Activated CD8-positive, alpha-beta memory T cell treated with anti-CD3 and anti-CD28 coated beads, Interleukin-2, amount 50 U/mL, for 24 hours (primary cell): ENCODE data around the gene GOLGA3.
"Not testable (repeated sequence)": the region's sequence is repeated elsewhere in the genome, so short reads cannot be mapped to it uniquely, and the experiment has no call there.

ENCODE experiments used
- DNase-seq: peaks from one replicate; pipeline ENCODE4 v3.0.0-alpha.2; 2020; ENCODE audit errors: extremely low read depth

GOLGA3 gene

DNA sequence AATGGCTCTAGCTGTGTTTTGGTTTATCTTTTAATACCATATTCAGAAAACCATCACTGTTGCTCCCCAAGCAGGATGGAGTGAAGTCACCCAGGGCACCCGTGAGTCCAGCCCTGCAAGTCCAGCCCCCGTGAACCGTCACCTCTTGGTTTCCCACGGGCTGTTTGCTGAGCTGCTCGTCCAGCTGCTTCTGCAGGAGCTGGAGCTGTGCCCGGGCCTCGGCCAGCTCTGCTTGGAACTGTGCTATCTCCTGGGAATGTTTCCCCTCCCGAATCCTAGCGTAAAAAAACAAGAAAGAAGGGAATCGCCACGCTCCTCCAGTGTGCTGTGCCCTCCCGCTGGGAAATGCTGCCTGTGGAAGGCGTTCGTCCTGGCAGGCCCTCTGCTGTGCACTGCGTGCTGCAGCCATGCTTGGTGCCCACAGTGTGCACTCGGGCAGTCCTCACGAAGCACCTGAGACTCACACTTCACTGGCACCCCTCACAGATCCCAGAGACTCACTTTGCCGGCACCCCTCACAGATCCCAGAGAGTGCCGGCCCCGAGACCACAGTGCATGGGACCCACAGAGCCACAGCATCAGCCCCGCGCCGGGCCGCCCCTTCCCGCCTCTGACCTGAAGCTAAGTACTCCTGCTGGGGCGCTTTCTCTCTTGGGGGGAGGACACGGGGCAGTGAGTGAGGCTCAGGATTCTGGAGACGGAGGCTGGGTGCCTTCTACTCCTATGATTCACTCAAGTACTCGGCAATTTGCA is 51.7 kb downstream of the GOLGA3 start:
- no peak for DNase-seq

DNA sequence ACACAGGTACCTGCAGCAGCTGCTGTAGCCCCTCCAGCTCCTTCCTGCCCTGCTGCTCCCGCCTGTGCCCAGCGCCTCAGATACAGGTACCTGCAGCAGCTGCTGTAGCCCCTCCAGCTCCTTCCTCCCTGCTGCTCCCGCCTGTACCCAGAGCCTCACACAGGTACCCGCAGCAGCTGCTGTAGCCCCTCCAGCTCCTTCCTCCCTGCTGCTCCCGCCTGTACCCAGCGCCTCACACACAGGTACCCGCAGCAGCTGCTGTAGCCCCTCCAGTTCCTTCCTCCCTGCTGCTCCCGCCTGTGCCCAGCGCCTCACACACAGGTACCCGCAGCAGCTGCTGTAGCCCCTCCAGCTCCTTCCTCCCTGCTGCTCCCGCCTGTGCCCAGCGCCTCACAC is 52.4 kb downstream of the GOLGA3 start:
- DNase-seq, result not testable (repeated sequence)

DNA sequence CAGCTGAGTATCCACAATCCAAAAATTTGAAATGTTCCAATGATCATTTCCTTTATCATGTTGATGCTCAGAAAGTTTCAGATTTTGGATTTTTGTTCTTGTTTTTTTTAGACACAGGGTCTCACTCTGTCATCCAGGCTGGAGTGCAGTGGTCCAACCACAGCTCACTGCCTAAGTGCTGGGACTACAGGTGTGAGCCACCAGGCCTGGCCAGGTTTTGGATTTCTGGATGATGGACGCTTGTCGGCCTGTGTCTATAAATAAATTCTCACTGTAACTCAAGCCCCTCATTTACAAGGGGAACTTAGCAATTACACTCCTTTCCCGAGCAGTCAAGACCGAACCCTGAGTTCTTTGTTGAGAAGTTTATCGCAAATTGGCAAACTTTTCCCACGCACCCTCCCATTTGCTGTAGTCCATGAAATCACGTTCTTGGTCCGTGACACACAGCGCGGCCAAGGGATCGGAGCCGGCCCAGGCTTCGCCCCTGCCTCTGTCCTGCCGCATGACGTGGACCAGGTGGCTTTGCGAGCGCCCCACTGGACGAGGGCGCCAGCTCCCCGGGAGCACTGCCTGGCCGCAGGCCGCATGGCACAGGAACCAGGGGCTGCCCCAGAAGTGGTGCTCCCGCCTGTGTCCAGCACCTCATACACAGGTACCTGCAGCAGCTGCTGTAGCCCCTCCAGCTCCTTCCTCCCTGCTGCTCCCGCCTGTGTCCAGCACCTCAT is 53.0 kb downstream of the GOLGA3 start:
- DNase-seq, result no peak

DNA sequence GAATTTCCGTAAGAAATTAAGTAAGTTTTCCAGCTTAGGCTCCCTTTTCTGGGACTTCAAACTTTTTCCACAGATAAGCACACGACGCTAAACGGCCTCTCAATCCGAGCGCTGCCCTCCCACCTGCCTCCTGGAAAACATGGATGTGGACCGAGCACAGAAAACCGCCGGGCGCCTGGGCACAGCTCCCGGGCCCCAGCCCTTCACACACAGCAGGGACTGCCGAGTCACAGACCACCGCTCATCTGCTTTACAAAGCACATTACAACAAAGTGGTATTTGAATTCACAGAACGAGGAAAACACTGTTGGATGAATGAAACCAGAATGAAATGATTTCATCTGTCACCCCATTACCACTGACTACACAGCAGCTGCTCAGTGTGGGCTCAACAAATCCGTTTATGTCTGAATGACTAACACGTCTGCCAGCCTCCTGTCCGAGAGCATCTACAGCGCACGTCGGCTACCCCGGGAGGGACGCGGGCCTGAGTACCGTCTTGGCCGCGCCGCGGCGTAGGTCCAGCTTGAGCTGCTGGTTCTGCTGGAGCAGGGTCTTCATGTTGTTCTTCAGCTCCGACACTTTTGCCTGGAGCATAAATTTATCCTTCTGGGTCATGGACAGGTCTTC is 53.9 kb downstream of the GOLGA3 start:
- no peak for DNase-seq

DNA sequence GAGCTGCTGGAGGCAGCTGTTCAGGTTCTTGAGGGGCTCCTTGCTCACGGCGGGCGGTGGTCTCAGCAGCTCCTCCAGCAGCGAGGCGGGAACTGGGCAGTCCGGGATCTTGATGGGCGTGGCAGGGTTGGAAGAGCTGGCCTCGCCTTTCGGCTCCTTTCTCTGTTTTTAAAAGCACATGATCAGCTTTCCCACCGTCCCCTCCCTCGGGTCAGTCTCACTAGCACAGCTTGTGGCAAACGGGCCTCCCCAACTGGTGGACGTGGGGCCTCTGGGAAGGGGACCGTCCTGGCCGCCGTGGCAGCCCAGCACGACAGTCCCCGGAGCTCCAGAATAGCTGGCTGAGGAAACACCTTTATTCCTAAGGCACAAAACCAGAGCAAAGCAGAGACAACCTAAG is 54.5 kb downstream of the GOLGA3 start:
- no peak for DNase-seq

DNA sequence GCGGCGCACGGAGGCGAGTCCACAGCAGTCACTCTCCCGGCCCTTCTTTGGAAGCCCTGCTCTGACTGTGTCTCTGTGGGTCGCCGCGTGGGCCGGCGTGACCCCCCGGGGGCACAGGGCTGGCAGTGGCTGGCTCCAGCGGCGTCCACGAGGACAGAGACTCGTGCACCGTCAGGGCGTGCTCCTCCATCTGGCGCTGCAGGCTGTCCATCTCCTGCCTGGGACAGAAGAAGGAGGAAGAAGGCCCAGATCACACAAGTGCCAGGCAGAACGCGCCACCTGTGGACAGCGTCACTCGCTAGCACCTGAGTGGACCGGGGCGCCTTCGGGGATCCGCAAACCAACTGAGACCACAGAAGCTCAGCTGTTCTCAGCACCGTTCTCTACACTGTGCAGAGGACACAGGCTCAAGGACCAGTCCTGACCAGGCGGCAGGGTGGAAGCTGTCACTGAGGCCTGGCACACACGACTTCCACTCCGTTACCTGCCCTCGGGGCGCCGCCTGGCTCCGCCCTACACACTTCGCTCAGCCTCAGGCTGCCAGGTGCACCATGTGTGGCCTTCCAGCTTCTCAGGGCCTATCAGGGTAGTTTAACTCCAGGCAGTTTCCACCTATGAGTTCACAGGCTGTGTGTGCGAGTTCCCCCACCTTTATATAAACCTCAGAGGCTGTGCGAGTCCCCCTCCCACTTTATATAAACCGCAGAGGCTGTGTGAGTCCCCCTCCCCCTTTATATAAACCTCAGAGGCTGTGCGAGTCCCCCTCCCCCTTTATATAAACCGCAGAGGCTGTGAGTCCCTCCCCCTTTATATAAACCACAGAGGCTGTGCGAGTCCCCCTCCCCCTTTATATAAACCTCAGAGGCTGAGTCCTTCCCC is 55.4 kb downstream of the GOLGA3 start:
- no peak for DNase-seq

DNA sequence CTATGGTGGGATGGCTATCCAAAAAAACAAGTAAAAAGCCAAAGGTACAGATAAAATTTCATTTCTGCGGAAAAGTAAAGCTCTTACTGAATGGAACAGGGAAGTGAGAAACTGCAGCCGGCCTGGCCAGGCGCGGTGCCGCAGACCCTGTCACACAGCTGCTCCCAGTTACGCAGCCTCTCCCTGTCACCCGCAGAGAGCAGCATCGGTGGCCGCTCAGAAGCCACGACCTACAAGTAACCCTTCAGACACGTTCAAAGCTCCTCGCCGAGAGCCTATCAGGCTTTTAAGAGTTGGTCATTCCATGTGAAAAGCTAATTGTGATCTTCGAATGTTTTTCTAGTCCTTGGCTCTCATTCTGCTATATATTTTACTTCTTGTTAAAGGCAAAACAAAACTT is 56.1 kb downstream of the GOLGA3 start:
- DNase-seq, result no peak

DNA sequence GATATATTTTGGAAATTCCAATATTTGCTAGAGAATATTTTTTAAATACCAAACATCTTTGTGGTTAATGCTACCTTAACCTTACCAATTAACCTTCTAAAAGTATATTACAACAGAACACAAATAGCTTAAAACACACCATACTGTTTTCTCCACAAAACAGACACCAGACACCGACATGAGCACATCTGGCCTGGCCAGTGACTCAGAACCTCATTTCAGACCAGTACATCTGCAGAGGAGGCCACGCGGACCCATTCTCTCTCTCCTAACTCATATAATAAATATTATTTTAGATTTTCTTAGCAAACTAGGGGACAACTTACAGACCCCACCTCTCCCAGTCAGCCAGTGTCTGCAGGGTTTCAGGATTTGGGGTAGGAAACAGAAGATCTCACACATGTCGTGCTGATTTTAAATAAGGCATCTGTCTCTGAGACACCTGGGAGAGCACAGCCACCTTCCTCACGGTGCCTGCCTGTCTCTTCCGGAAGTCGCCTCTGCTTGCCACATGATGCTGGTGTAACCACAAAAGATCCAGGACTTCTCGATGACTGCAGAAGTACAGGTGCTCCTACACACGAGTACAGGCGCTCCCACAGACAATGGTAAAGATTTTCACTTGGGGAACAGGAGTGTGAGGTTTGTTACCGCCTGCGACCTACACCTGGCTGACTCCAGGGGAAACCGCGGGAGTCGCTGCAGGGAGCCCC is 57.4 kb downstream of the GOLGA3 start:
- DNase-seq, result no peak

DNA sequence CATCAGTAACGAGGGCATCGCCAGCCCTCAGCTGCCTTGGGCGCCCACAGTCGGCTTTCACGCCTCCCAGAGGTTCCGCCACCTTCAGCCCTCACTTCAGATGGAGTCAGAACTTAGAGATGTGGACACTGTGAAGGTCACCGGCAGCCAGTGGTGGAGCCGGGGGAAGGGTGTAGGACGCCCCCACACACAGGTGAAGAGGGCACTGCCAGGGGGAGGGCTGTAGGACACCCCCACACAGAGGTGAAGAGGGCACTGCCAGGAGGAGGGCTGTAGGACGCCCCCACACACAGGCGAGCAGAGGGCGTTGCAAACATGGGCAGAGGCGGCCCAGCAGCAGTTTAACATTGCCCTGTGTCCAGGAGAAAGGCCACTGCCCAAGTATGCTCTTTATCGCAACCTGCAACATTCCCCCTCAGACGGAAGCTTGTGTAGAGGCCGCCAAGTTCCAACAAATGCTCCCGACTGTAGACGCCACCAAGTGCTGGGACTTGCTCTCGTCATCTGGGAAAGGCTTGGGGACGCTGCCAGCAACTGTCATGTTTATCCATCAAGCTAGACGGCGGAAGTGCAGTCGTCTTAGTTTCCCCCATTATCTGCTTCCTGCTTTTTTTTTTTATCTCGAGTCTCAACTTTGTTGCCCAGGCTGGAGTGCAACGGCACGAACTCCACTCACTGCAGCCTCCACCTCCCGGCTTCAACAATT is 62.1 kb downstream of the GOLGA3 start:
- no peak for DNase-seq

DNA sequence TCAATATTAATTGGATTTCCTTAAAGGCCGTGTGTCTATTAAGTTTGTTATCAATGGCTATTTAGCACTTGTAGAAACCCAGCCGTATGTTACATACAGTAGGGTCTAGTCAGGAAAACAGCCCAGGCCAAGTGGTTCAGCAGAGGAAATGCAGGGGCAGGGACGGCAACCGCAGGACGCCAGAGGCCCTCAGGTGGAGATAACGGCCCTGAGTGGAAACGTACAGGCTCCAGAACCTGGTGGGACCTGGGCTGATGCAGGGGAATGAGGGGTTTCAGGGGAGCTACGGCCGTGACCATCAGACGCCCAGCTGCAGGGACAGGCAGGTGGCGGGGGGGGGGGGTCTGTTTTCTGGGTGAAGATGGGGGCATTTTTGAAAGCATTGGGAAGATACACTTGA is 63.3 kb downstream of the GOLGA3 start:
- no peak for DNase-seq

DNA sequence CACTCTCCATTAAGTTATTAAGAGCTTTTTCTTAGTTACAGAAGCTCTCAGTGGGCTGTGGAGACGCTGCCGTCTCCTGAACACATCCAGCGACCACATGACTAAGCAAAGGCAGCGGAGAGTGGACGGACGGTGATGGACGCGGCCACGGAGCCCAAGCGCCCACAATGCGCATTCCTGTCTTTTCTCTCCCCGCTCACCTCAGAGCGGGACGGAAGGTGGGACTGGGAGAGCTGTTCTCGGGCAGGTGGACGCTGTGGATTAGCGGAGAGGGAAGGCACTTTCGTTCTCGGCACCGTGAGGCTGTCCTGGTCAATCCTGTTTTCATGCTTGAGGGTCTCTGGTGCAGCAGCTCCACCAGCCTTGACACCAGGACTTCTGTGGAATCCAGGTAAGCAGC is 64.4 kb downstream of the GOLGA3 start:
- DNase-seq, result no peak

DNA sequence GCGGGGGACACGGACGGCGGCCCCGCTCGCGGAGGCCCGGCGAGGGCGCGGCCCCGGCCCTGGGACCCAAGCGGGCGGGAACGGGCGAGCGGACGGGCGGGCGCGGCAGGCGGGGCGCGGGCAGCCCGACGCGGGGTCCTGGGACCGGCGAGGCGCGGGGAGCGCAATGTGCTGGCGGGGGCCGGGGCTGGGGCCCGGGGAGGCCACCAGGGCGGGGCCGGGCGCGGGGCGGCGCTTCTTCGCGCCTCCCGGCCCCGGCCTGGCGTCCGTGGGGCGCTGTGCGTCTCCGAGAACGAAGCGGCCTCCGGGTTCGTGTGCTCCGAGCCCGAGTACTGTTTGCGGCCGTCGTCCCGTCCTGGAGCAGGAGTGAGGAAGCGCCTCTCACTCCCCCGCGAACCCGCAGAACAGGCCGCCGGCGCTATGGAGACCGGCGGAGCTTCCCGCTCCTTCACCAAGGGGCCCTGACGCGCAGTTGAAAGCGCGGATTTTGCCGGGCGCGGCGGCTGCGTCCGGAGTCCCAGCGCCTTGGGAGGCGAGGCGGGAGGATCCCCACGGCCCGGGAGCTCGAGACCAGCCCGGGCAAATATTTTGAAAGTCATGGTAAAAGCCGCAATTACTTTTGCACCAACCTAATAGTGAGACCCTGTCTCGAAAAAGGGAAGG is 66.6 kb downstream of the GOLGA3 start:
- DNase-seq, result peak; percentile 28

DNA sequence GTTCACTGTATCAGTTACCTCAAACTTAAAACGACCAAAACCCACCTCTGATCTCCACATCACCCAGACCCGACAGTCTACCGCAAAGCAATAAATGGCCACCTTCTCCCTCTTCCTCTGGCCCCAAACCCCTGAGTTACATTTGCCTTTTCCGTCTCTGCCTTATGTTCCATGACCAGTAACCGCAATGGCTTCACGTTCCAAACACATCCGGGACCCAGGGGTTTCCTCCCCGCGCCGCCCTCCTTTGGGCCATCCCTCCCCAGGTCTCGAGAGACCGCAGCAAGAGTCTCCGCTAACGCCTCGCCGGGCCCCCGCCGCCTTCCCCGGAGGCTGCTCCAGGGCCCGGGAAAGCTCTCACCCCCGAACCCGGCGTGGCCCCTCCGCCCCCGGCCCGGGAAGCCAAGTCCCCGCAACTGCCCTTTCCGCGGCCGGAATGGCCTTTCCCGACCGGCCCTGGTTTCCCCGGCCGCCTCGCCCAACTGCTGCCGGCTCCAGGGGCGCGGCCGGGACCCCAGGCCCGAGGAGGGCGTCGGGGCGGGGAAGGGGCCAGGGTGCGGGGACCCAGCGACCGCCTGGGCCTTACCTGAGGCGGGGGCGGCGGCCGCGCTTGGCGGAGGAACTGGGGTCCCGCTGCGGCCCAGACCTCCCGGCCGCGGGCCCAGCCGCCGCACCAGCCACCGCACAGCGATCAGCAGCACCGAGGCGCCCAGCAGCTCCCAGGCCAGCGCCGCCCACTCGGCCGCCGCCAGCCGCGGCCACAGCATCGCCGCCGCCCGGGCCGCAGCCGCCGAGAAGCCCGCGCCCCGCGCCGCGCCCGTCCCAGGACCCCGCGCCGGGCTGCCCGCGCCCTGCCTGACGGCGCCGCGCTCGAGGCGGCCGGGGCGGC is 67.4 kb downstream of the GOLGA3 start, which contains the start of gene ANKLE2:
TSS of gene ANKLE2 (minus strand) at position 801 of the 889 bp plus-strand sequence. CDS start at position 767, 34 bp downstream.
- DNase-seq, result peak; percentile 39

DNA sequence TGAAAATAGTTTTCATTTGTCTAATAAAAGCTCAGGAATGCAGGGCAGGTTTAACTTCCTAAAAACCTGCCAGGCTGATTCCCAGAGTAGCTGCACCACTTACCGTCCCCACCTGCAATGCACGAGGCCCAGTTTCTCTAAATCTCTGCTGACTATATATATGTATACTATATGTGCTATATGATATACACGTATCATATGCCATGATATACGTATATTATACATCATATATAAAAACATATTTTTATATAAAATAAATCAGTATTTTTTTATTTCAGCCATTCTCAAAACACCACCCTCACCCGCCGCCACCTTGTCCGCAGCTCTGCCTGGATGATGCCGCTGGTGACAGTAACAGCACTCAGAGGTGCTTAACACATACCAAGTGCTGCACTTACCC is 69.3 kb downstream of the GOLGA3 start:
- no peak for DNase-seq

DNA sequence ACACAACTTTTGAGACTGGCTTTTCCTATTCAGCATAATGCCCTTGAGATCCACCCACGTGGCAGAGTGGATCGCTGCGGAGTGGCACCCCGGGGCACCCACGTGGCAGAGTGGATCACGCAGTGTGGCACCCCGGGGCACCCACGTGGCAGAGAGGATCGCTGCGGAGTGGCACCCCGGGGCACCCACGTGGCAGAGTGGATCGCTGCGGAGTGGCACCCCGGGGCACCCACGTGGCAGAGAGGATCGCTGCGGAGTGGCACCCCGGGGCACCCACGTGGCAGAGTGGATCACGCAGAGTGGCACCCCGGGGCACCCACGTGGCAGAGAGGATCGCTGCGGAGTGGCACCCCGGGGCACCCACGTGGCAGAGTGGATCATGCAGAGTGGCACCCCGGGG is 69.8 kb downstream of the GOLGA3 start:
- DNase-seq, result not testable (repeated sequence)

DNA sequence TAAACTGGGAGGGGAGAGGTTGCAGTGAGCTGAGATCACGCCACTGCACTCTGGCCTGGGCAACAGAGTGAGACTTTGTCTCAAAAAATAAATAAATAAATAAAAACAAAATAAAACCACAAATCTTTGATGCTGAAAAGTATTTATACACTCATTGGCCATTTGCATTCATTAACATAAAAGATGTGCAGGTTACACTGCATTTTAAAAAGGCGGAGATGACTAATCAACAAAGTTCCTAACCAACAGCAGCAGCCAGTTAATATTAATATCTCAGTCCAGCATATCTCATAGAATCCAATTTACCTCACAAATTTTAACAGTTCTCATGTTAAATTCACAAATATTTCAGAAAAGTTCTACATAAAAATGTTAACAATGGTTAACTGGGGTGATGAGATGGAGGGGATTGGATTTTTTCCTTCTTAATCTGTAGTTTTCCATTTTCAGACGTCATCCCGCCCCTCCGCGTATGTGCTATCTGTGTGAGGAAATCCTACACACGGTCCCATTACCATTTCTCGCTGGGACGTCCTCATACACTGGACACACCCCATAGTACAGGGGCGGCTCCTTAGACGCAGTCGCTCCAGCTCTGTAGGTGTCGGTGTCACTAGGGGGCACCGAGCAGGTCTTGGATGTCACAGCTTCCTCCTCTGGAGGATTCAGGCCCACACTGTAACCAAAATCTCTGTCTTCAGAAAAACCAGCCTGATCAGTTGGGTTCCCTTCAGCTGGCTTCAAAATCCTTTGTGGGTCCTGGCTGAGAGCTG is 74.3 kb downstream of the GOLGA3 start:
- no peak for DNase-seq

DNA sequence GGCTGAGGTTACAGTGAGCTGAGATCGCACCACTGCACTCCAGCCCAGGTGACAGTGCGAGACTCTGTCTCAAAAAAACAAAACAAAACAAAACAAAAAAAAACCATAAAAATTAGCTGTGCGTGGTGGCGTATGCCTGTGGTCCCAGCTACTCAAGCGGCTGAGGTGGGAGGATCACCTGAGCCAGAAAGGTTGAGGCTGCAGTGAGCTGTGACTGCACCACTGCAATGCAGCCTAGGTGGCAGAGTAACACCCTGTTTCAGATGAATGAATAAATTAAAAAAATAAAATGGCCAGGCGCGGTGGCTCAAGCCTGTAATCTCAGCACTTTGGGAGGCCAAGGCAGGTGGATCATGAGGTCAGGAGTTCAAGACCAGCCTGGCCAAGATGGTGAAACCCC is 75.0 kb downstream of the GOLGA3 start:
- not testable (repeated sequence) for DNase-seq

DNA sequence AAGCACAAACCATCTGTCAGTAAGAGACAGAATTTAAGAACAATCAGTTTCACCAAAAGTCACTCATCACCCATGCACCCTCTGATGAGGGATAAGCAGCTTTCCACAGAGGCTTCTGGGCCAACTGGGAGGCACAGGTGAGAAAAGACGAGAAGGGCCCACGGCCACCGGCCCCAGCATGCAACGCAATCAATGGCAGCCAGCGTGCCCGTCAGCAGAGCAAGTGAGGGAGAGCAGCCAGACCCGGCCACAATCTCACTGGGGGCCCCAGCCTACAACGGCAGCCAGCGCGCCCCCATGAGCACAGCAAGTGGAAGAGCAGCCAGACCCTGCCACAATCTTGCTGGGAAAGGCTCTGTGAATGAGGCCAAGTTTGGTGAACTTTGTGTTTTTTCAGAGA is 80.3 kb downstream of the GOLGA3 start:
- no peak for DNase-seq
